ENCODE data around the gene ASTL.

GRCh38 chr2:96143848-96144480, 5.7 kb upstream of the ASTL start:
- peak in 3 of 7 experiments; percentile 14 to 41 (median 16) for TF ChIP-seq CTCF (IDR thresholded peaks at IDR 0.05)
- TF ChIP-seq POLR2A (IDR thresholded peaks at IDR 0.05) = no peak
